Transverse colon (tissue), 4 donors: ENCODE data around the gene LSM12.
A peak's percentile ranks its signal among the peaks of the same experiment; 100 is the strongest.

Experiments used
- CTCF ChIP-seq, 5 experiments: fragments of 200-600 bp in 3 of 5; fragments of 450-650 bp in 2 of 5; sonication (generic) in 3 of 5; IDR thresholded peaks; 1 replicate in 2 of 5; 2 replicates in 3 of 5; pipeline ENCODE4 v1.5.1; 2016 to 2017; ENCODE audit warnings: antibody characterized with exemption in 5 of 5, inconsistent platforms in 3 of 5, mild to moderate bottlenecking in 2 of 5, moderate library complexity in 1 of 5
- POLR2A ChIP-seq: fragments of 450-650 bp; IDR thresholded peaks from one replicate; pipeline ENCODE4 v1.6.1; 2016; ENCODE audit warnings: antibody characterized with exemption, mild to moderate bottlenecking, moderate library complexity
- POLR2AphosphoS5 ChIP-seq, 3 donors: sonication (generic); formaldehyde crosslinking; IDR thresholded peaks; one replicate each; pipeline ENCODE4 v1.6.1; 2016; ENCODE audit warnings: antibody characterized with exemption in 3 of 3

GRCh38 chr17:44110823-44111633 is 44.6 kb upstream of the LSM12 start:
- TF ChIP-seq CTCF (IDR thresholded peaks at IDR 0.05) (no peak), POLR2A (peak; percentile 37), POLR2AphosphoS5 (IDR thresholded peaks at IDR 0.05) (peak; percentile 84 to 96 (median 87))
